AG04450 (cell line): ENCODE data around the gene EID3. TPM values are rescaled to one million over a fixed set of nuclear protein-coding genes. Genes with fewer than 3 reads are reported as not detected.

ENCODE experiments used
- CTCF ChIA-PET: fragments of 300-600, 350-600 bp; formaldehyde crosslinking; extraction: SDS; loops from one replicate; lab custom pipeline; 2022; ENCODE audit warnings: antibody characterized with exemption, inconsistent platforms; lab: Charles Lee
- POLR2A ChIA-PET: fragments of 350-600 bp; formaldehyde crosslinking; extraction: SDS; loops from one replicate; lab custom pipeline; 2021; ENCODE audit warnings: antibody characterized with exemption, inconsistent platforms; lab: Yijun Ruan, JAX
- DNase-seq: peaks from one replicate; pipeline ENCODE4 v3.0.0-alpha.2; 2011; ENCODE audit warnings: low read depth, low spot score
- H3K27ac ChIP-seq: one replicate; pipeline ENCODE4 v1.5.1; 2012; ENCODE audit warnings: low read depth, low read length, control low read depth
- H3K27me3 ChIP-seq: one replicate; pipeline ENCODE4 v1.6.0; 2012; ENCODE audit warnings: low read length; ENCODE audit not compliant: control insufficient read depth, insufficient read depth
- H3K4me3 ChIP-seq: 2 replicates; pipeline ENCODE4 v1.5.1; 2011; ENCODE audit warnings: mild to moderate bottlenecking, low read depth, low read length, control low read depth
- H3K9me3 ChIP-seq: 2 replicates; pipeline ENCODE4 v1.5.1; 2012; ENCODE audit warnings: low read length; ENCODE audit not compliant: control insufficient read depth, insufficient read depth
- CTCF ChIP-seq: IDR thresholded peaks from 2 replicates; pipeline ENCODE4 v1.5.1; 2011; ENCODE audit warnings: low read depth, low read length, control low read depth, inconsistent platforms
- polyA plus RNA-seq: library from polyadenylated mRNA; depleted of rRNA; stranded (reverse); fragments of >200 nt; gene quantifications from 2 replicates; pipeline ENCODE4 v1.2.3, GENCODE V29; 2011

Gene EID3
- polyA plus RNA-seq, 1 experiment = 2.5 TPM

DNA sequence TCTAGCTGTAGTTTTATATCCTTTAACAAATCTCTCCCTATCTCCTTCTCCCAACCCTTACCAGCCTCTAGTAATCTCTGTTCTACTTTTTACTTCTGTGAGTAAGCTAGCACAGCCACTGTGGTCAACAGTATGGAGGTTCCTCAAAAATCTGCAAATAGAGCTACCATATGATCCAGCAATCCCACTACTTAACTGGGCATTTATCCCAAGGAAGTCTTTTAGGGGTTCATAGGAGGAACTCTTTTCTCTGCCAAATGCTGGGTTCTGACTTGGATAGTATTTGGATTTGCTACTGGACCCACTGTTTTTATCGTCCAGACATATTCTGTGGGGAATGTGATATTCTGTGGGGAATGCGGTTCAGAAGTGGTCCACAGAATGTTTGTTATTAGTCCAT, 41.1 kb downstream of the EID3 start:
- no peak for DNase-seq
- CTCF ChIA-PET = interaction anchor here (0.6 to 1.6 kb wide), 2 partner anchors 143 to 532 kb away, joined by 3 read pairs; no protein-coding TSS in a partner anchor
- POLR2A ChIA-PET = no interaction called here
- H3K27ac ChIP-seq = no peak overlapping the region
- H3K4me3 ChIP-seq = no peak overlapping the region
- no peak for TF ChIP-seq CTCF
- no peaks in the 10 kb centered on the region for H3K9me3 ChIP-seq
- no peaks in the 10 kb centered on the region for H3K27me3 ChIP-seq

DNA sequence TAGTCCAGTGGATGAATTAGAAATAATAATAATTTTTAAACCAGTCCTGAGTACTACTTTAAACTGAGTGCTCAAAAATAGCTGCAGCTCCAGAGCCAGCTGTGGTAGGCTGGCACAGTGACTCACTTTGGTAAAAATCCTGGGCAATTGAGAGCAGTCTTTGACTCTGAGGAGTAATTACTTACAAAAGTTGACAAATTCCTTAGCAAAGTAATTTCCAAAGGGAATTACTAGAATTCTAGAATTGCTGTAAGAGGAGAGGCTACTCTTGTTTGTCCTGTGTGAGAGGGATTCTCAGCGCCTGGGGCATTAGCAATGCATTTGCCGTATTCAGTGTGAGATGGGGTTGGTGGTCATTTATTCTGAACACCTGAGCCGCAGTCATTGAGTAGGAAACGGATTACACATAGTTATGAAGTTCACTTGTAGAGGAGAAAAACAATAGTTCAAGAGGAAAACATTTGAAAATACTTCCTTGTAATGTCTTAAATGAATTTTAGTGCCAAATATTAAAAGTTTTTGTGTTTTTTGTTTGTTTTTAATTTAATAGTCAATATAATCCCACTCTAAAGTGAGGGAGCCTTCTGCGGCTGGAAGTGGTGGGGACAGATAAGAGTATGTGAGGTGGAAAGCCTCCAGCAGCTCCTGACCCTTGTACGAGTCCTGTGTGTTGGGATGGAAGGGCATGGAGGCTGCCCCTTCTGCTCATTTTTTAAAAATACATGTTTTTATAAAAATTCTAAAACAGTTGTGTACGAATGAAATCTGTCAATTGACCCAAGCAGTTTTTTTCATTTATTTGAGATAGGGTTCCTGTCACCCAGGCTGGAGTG, 41.9 kb downstream of the EID3 start:
- no peaks in the 10 kb centered on the region for H3K9me3 ChIP-seq
- no peak for TF ChIP-seq CTCF
- ChIA-PET CTCF (no interaction called here), POLR2A (no interaction called here)
- H3K27ac ChIP-seq = no peak overlapping the region
- H3K4me3 ChIP-seq = no peak overlapping the region
- DNase-seq = no peak
- H3K27me3 ChIP-seq = no peaks in the 10 kb centered on the region

GRCh38 chr12:104347374-104348075, 44.0 kb downstream of the EID3 start:
- Histone ChIP-seq H3K4me3 (no peak overlapping the region), H3K27me3 (no peaks in the 10 kb centered on the region), H3K9me3 (no peaks in the 10 kb centered on the region), H3K27ac (no peak overlapping the region)
- CTCF ChIA-PET = interaction anchor here (0.7 to 0.8 kb wide), 2 partner anchors 145 to 529 kb away, joined by 3 read pairs; no protein-coding TSS in a partner anchor
- POLR2A ChIA-PET = no interaction called here
- no peak for DNase-seq
- TF ChIP-seq CTCF = no peak

DNA sequence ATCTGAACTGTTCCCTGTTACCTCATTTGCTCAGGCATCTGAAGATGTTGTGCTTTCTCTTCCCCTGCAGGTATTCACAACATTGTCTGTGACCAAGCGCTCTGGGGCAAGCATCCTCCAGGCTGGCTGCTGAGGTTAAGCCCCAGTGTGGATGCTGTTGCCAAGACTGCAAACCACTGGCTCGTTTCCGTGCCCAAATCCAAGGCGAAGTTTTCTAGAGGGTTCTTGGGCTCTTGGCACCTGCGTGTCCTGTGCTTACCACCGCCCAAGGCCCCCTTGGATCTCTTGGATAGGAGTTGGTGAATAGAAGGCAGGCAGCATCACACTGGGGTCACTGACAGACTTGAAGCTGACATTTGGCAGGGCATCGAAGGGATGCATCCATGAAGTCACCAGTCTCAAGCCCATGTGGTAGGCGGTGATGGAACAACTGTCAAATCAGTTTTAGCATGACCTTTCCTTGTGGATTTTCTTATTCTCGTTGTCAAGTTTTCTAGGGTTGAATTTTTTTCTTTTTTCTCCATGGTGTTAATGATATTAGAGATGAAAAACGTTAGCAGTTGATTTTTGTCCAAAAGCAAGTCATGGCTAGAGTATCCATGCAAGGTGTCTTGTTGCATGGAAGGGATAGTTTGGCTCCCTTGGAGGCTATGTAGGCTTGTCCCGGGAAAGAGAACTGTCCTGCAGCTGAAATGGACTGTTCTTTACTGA, 44.9 kb downstream of the EID3 start:
- Histone ChIP-seq H3K4me3 (no peak overlapping the region), H3K27ac (no peak overlapping the region), H3K27me3 (no peaks in the 10 kb centered on the region), H3K9me3 (no peaks in the 10 kb centered on the region)
- no peak for DNase-seq
- POLR2A ChIA-PET = no interaction called here
- CTCF ChIA-PET = interaction anchor here (0.8 kb wide), 1 partner anchor 146 kb away, joined by 3 read pairs; no protein-coding TSS in a partner anchor
- TF ChIP-seq CTCF = no peak
